Cardiac septum (tissue), 1 donor: ENCODE data around the gene ANKRD44. TPM values are rescaled to one million over a fixed set of nuclear protein-coding genes. Genes with fewer than 3 reads are reported as not detected.
"Not testable (repeated sequence)": the region's sequence is repeated elsewhere in the genome, so short reads cannot be mapped to it uniquely, and the experiment has no call there.

Source experiments
- DNase-seq: peaks from one replicate; pipeline ENCODE4 v3.0.0-alpha.2; 2020; ENCODE audit warnings: low spot score
- intact Hi-C: fragments of 100-400 bp; cut with DNase I; formaldehyde crosslinking; loops from one replicate; pipeline ENCODE4 v1.14.0; 2022
- total RNA-seq: library from RNA; stranded (reverse); fragmentation: NEBNext Ultra II Directional; extraction: Animal tissue kit (Norgen Biotek cat#: 25700); gene quantifications from one replicate; pipeline ENCODE4 v1.2.1, GENCODE V29; 2021
- donor health status: DM: no; HTN: no; CAD: no.

Gene ANKRD44
- total RNA-seq, 1 donor from 2014 or later: 6.4 TPM

GRCh38 chr2:197296835-197297234 lies 13.7 kb downstream of the ANKRD44 start:
- intact Hi-C loops: no loop called here
- no peak for DNase-seq

DNA sequence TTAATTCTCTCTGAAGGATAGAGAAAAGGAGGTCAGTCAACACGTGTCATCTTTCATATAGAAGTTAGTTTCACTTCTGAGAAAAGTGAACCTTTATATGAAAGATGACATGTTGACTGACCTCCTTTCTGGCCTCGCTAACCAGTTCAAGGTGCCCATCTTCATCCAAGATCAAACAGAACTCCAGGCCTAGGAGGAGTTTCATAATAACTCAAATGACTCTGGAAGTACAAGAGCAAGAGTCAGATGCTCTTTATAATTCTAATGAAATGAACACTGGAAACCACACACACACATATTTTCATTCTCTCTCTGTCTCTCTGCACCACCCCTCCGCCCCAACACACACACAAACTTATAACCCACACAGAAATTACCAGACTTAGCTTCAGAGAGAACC lies 16.3 kb downstream of the ANKRD44 start:
- intact Hi-C loops: no loop called here
- no peak for DNase-seq

GRCh38 chr2:197293252-197294007 lies 17.1 kb downstream of the ANKRD44 start:
- intact Hi-C loops: no loop called here

DNA sequence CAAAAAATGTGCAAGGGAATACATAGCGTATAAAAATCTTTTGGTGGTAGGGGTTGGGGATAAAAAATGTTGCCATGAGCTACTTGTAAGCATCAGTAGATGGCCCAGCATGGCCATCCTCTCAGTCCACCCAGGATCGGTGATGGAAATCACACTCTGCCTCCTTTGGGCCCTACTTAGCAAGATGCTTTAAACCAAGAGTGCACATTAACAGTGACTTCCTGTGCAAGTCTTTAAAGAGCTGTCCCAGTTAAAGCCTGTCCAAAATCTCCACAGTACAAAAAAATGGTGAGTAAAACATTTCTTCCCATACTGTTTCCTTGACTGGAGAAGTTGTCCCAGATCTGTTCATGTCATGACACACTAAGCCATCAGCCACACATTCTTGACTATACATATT lies 18.0 kb downstream of the ANKRD44 start:
- intact Hi-C loops: no loop called here
- no peak for DNase-seq

More at GRCh38 chr2:197293252-197294007, 17.1 kb downstream of the ANKRD44 start:
- no peak for DNase-seq

DNA sequence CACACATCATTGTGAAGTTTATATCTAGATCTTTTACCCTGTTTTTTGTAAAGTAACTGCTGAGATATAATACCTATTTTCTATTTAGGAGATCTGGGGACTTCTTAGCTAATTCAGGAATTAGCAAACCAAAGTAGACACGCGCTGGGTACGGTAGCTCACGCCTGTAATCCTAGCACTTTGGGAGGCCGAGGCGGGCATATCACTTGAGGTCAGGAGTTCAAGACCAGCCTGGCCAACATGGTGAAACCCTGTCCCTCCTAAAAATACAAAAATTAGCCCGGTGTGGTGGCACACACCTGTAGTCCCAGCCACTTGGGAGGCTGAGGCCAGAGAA lies 23.0 kb downstream of the ANKRD44 start:
- intact Hi-C loops, DNase-seq: not testable (repeated sequence)

GRCh38 chr2:197286805-197287595 lies 23.6 kb downstream of the ANKRD44 start:
- DNase-seq: no peak
- intact Hi-C loops: no loop called here

DNA sequence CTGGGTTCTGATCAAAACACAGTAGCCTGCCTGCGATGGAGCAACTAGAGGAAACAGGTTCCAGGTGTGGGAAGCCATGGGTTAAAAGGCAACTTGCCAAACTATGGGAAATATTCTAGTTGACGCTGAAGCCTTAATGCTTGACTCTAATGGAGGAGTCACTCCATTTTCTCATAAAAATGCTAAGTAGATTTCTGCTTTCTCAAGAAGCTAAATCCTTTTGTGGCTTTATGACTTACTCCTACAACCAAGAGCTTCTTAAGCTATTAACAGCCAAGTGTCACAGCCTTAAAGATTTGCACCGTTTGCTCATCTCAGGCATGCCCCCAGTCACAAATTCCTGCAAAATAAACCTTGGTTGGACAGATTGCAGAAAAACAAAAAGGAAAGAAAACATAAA lies 25.2 kb downstream of the ANKRD44 start:
- intact Hi-C loops: no loop called here
- no peak for DNase-seq

DNA sequence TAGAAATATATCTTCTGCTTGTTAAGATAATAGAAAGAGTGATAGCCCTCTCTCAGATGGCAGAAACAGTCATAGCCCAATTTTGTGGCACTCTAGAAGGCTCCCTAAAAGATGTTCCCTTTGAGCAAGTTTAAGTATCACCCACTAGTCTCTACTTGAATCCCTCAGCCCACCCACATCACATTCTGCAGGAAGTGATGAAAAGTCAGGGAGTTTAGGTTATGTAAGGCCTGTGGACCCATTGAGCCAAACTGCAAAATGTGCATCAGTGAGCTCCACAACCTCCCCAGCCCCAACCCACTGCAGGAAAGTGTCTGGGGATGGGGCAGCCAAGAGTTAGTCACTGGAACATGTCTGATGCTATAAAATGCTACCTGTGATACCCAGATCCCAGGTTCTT lies 25.6 kb downstream of the ANKRD44 start:
- intact Hi-C loops: no loop called here
- no peak for DNase-seq

GRCh38 chr2:197281421-197281820 lies 29.2 kb downstream of the ANKRD44 start:
- intact Hi-C loops: no loop called here

DNA sequence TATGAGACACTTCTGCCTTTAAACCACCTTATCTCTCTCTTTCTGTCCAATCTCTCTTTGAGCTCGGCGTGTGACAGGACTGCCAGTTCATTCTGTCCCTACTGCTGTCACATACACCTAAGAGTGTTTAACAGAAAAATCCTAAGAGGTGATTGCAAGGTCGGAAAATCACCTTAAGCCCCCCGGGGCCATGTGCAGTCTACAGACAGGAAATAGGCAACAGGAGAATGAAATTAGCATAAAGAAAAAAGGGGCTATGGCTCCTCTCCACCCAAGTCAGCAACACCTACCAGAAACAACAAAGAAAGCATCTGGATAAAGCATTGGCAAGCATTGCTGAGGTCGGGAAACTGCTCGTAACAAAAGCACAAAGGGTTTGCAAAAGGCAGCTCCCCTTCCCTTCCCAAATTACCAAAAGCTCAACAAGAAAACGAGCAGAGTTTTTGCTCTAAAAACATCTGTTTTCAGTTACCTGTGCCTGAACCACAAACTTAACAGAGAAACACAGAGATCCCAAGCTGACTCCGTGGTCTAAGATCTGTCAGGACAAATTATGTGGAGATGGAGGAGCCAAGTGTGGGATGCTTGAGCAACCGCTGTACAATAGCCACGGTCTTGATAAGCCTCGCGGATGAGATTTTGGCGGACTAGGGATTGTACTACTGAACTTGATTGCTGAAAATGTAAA lies 30.4 kb downstream of the ANKRD44 start:
- DNase-seq: no peak
- intact Hi-C loops: no loop called here

More at GRCh38 chr2:197281421-197281820, 29.2 kb downstream of the ANKRD44 start:
- no peak for DNase-seq

GRCh38 chr2:197278799-197279763 lies 31.5 kb downstream of the ANKRD44 start:
- no peak for DNase-seq
- intact Hi-C loops: no loop called here

DNA sequence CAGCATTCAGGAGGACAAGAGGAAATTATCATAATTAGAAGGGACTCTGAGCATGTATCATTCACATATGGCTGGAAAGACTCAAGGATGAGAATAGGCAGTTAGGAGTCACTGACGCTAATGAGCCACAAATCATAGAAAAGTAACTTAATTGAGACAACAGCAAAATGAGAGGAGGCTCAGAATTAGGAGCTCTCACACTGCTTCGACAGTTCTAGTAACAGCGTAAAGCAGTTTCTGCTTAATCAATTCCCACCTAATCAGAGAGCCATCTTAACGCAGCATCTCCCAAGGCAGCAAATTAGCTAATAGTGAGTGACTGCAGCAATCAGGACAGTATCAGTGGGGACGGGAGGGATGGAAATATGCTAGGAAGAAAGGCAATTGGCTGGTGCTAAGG lies 32.8 kb downstream of the ANKRD44 start:
- DNase-seq: no peak

DNA sequence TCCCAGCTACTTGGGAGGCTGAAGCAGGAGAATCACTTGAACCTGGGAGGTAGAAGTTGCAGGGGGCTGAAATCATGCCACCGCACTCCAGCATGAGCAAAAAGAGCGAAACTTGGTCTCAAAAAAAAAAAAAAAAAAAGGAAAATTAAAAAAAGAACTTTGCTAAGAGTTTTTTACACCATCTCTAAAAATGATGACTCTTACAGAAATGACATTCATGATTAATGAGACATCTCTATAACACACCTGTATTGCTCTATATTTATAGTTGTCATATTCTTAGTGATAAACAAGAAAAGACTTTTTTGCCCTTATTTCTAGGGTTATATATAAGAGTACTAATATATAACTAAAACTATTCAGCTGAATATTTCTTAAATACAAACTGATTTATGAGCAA lies 34.4 kb downstream of the ANKRD44 start:
- intact Hi-C loops: no loop called here
- DNase-seq: no peak

More for the DNA sequence above, 32.8 kb downstream of the ANKRD44 start:
- intact Hi-C loops: no loop called here

DNA sequence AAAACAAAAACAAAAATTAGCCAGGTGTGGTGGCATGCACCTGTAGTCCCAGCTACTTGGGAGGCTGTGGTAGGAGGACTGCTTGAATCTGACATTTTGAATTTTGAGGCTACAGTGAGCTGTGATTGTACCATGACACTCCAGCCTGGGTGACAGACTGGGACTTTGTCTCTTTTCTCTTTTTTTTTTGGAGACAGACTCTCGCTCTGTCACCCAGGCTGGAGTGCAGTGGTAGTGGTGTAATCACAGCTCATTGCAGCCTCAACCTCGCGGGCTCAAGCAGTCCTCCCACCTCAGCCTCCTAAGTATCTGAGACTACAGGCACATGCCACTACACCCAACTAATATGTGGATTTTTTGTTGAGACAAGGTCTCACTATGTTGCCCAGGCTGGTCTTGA lies 35.6 kb downstream of the ANKRD44 start:
- DNase-seq: no peak
- intact Hi-C loops: no loop called here

- intact Hi-C loops: no loop called here
Measured at GRCh38 chr2:197274349-197274748, 36.2 kb downstream of the ANKRD44 start.

GRCh38 chr2:197273485-197273884 lies 37.1 kb downstream of the ANKRD44 start:
- intact Hi-C loops: no loop called here
- DNase-seq: no peak

More at GRCh38 chr2:197274349-197274748, 36.2 kb downstream of the ANKRD44 start:
- no peak for DNase-seq

DNA sequence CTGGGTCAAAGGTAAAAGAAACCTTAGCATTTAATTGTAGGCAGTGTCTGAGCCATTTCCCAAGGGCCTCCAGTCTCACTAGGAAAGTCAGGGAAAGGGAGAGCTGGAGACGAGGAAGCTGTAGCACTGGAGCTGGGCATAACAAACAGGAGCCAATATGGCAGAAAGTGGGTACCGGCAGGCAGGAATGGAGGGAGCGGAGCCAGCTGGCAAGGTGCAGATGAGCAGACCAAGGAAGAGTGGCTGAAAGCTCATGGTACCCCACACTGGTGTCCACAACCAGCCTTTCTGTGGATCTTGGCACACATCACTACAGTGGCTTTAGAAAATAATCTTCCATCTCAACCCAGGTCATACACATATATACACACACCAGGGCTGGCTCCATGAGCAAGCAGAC lies 40.0 kb downstream of the ANKRD44 start:
- DNase-seq: no peak
- intact Hi-C loops: no loop called here

DNA sequence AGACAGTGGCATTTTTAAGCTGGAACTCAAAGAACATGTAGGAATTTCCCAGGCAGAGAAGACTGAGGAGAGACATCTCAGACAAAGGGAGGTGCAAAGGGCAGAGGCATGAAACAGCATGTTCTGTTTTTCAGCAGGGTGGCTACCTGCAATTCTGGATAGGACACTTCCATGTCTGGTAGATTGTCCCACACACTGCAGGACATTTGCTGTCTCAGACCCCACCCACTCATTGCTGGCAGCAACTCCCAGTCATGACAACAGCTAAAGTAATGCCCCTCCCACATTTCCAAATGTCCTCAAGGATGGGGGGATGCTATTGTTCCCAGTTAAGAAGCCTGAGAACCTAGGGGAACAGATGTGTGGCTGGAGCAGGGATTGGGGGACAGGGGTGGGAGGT lies 40.8 kb downstream of the ANKRD44 start:
- DNase-seq: no peak
- intact Hi-C loops: no loop called here
